ENCODE measurements around the gene POTEG. TPM values are rescaled to one million over a fixed set of nuclear protein-coding genes. Genes with fewer than 3 reads are reported as not detected.
"Not testable (repeated sequence)": the region's sequence is repeated elsewhere in the genome, so short reads cannot be mapped to it uniquely, and the experiment has no call there.

The POTEG gene
- total RNA-seq: not detected in 2 replicates

DNA sequence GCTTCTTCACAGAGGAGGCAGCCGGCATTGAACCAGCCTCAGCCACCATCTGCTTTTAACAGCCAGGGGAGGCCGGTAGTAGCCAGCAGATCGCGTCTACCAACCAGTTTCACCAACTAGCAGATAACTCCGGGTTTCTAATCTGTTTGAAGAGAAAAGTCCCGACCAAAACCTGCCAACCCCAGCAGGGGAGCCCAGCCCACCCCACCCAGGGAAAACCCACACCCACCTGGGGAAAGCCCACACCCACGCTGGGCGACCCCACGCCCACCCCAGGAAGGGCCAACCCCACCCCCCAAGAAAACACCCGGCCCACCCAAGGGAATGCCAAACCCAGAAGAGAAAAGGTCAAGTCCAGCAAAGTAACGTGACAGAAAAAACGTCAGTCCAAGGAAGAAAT is at the start of gene POTEG:
TSS of gene POTEG (minus strand) at position 101 of the 400 bp plus-strand sequence. CDS start at position 49, 52 bp downstream.
- not testable (repeated sequence) for DNase-seq (ENCODE audit: low read depth)

DNA sequence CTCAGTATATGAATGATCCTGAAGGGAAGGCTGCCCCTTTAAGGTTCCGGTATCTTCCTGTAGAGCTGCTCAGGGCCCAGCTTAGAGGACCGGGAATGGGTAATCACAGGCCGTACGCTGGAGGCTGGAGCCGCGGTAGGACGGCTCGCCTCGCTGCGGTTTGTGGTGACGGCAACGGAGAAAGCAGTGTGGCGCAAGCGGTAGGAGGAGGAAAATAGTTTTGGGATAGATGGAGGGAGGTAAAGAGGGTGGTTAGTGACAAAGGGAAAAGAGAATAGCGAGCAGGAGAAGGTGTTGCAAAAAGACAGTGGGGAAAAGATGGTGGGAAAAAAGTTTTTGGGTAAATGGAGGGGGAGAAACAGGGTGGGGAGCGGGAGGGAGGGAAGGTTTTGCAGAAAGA is 48.0 kb upstream of the POTEG start:
- not testable (repeated sequence) for DNase-seq (ENCODE audit: low read depth)

DNA sequence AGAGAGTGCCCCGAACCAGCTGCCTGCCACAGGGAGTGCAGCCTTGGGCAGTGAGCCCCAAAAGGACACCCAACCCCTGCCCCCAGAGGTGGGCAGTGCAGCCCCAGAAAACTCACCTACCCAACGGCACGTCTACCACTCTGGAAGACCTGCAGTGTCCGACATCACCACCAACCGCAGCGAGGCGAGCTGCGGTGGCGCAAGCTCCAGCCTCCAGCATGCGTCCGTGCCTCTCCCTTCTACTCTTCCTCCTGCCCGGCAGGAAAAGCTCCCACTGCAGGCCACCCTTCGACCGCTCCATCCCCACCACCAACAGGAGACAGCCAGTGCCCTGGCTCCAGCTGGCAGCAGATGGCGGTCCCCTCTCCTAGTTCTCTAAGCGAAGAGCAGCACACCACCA is 47.3 kb upstream of the POTEG start:
- not testable (repeated sequence) for DNase-seq (ENCODE audit: low read depth)

DNA sequence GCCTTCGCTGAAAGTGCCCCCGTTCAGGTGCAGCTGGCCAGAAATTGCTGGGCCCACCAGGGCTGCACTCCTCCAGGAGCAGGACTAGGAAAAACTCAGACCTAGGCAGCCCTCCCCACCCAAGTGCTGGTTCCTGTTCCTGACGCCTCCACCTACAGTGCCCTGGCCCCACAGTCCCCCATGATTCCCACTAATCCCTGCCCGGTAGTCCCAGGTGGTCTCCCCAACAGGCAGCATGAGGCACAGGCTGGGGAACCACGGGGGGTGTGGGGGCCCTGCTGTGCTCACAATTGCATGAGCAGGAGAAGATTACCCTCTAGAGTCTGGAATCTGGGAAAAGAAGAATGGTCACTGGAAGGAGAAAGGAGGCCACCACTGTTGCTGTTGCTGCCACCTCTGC is 46.4 kb upstream of the POTEG start:
- DNase-seq (ENCODE audit: low read depth): not testable (repeated sequence)

DNA sequence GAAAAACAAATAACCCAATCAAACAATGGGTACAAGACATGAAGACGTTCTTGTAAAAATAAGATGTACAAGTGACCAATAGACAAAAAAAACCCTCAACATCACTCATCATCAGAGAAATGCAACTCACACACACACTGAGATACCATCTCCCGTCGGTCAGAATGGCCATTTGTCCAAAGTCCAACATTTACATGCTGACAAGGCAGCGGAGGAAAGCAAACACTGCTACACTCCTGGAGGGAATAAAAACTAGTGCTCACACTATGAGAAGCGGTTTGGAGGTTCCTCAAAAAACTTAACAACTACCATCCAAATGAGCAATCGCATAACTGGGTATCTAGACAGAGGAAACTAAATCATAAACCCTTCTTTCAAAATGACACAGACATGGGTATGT is 11.6 kb upstream of the POTEG start:
- DNase-seq (ENCODE audit: low read depth): not testable (repeated sequence)

DNA sequence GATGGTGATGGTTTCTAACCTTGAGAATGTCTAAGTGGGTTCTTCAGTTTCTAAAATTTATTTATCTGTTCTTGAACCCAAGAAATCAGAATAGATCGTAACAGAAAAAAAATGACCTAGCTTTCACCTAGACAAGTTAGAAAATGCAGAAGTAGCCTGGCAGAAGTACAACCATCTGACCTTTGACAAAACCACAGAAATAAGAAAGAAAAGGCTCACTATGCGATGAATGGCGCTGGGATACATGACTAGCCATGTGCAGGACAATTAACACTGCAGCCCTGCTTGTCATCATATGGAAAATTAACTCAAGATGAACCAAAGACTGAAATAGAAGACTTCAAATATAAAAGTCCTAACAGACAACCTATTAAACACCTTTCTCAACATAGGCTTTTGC is 5.7 kb upstream of the POTEG start:
- not testable (repeated sequence) for DNase-seq (ENCODE audit: low read depth)

DNA sequence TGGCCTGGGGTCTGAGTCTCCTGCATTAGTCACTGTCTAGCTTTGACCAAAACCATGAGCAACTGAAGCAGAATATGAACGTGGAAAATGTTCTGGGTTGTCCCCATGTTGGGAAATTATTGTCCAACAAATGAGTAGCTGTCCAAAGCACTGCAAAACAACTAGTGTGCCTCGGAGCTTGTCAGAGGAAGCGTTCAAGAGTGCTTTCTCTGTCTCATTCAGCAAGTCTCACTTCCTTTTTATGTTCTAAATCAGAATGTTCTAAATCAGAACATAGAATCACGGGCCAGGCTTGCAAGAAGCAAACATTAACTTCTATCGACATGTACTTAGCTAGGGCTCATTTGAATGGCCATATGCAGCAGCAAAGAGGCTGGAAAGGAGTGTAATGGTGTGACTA is 5.1 kb upstream of the POTEG start:
- not testable (repeated sequence) for DNase-seq (ENCODE audit: low read depth)

DNA sequence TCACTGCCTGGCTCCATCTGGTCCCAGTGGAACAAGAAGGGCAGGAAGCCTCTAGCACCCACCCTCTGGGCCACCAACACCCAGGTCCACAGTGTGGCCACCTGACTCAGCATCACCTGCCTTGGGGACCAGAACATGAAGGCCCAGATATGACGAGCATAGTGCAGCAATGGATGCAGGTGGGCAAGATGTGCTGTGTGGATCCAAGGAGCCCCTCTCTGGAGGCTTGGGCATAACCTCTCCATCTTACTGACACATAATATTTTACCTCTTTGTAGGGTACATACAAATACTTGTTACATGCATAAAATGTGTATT is 2.9 kb upstream of the POTEG start:
- DNase-seq (ENCODE audit: low read depth): not testable (repeated sequence)

DNA sequence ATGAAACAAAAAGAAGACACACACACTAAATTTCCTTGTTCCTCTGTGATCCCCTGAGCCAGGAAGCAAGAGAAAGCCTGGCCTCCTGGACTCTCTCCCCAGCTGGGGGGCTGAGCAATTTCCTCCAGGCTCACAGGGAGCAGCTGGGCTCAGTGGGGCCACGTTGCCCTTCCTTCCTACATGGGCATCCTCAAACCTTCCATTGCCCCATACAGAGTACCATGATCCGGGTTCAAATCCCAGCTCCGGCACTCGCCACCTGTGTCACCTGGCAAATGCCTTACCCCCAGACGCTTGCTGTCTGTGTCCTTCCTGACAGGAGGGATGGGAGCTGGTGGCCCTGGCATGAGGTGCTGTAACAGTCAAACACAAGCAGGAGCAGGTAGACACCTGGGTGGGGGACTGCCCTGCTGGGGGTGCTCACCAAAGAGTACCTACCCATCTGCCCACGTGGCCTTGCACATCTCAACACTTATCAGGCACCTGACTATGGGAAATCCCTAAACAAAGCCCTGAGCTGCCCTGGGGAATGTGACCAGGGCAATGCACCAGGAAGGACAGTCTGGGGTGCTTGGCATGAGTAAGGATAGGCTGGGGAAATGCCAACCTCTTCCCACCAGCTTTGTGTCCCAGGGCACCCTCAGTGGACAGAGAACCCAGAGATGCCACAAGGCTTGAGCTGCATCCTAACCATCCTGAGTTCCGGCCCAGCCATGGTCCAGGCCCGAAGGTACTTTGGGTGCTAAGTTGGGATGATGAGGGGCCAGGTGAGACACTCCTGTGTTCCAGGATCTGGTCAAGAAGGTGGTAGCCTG is 2.4 kb upstream of the POTEG start:
- not testable (repeated sequence) for DNase-seq (ENCODE audit: low read depth)

DNA sequence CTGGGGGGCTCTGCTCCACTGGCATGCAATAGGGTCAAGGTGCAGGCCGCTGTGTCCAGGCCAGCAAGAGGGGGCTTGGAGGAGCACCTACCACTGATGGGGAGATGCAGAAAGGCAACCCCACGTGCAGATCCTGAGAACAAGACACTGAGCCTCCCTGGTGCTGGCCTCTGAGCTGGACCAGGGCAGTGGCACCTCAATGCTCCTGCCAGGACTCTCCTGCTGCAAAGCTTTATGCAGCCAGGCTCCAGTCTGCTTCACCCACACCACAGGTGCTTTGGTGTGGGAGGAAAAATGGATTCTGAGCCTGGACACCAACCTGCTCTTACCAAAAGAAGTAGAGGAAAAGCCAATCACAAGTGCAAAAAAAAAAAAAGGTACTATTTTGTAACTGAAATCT is 1.7 kb upstream of the POTEG start:
- not testable (repeated sequence) for DNase-seq (ENCODE audit: low read depth)

DNA sequence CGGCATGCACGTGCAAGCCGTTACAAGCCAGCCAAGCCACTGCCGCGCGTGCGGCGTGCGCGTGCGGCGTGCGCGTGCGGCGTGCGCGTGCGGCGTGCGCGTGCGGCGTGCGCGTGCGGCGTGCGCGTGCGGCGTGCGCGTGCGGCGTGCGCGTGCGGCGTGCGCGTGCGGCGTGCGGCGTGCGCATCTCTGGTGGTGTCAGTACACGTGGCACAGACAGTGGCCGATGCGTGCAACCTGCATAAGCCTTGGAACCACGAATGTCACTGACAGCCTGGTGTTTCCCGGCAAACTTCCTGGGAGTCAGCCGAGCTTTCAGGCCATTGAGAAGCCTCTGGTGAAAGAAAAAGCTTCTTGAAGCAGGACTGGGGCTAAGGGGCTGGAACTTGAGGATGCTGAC is 750 bp upstream of the POTEG start:
- DNase-seq (ENCODE audit: low read depth): not testable (repeated sequence)

DNA sequence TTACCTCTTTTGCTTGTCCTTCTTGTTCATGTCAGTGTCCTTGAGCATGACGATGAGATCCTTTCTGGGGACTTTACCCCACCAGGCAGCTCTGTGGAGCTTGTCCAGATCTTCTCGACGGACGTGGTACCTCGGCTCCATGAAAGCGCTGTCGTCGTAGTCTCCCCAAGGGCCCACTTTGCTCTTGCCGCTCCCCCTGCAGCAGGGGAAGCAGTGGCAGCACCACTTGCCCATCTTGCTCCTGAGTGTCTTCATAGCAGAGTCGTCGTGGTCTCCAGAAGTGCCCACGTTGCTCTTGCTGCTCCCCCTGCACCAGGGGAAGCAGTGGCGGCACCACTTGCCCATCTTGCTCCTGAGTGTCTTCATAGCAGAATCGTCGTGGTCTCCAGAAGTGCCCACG is 376 bp downstream of the POTEG start:
- not testable (repeated sequence) for DNase-seq (ENCODE audit: low read depth)

DNA sequence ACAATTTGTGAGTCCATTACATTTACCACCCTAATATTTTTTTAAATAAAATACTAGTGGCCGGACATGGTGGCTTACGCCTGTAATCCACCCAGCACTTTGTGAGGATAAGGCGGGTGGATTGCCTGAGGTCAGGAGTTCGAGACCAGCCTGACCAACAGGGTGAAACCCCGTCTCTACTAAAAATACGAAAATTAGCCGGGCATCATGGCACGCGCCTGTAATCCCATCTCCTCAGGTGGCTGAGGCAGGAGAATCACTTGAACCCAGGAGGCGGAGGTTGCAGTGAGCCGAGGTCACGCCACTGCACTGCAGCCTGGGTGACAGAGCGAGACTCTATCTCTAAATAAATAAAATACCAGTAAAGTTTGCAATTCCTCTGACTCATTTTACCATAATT is 25.6 kb downstream of the POTEG start:
- DNase-seq (ENCODE audit: low read depth): not testable (repeated sequence)

DNA sequence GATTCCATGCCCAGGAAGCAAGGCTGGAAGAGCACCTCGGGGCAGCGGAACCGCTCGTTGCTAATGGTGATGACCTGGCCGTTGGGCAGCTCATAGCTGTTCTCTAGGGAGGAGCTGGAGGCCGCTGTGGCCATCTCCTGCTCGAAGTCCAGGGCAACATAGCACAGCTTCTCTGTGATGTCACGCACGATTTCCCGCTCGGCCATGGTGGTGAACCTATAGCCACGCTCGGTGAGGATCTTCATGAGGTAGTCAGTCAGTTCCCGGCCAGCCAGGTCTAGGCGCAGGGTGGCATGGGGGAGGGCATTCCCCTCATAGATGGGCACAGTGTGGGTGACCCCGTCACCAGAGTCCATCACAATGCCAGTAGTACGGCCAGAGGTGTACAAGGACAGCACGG is 32.0 kb downstream of the POTEG start:
- DNase-seq (ENCODE audit: low read depth): not testable (repeated sequence)

DNA sequence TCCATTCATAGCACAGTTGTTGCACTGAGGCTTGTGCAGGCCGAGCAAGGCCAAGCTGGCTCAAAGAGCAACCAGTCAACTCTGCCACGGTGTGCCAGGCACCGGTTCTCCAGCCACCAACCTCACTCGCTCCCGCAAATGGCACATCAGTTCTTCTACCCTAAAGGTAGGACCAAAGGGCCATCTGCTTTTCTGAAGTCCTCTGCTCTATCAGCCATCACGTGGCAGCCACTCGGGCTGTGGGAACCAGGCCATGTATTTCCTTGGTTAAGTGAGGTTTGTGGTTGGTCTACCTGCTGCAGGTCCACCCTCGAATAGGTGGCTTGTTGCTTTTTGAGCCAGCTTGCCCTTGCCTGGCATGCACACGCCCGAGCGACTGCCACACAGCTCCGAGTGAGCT is 39.4 kb downstream of the POTEG start:
- not testable (repeated sequence) for DNase-seq (ENCODE audit: low read depth)

DNA sequence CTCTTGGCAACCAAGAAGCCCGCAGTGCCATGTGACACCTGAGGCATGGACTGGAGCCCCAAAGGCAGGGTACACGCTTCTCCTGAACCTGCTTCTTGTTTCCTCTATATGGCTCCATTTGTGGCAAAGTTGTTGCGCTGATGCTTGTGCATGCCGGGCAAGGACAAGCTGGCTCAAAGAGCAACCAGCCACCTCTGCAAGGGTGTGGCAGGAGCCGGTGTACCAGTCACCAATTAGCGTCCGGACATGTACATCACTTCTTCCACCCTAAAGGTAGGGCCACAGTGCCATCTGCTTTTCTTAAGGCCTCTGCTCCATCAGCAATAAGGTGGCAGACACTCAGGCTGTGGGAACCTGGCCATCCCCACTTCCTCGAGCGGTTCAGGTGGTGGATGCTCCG is 43.9 kb downstream of the POTEG start:
- DNase-seq (ENCODE audit: low read depth): not testable (repeated sequence)

DNA sequence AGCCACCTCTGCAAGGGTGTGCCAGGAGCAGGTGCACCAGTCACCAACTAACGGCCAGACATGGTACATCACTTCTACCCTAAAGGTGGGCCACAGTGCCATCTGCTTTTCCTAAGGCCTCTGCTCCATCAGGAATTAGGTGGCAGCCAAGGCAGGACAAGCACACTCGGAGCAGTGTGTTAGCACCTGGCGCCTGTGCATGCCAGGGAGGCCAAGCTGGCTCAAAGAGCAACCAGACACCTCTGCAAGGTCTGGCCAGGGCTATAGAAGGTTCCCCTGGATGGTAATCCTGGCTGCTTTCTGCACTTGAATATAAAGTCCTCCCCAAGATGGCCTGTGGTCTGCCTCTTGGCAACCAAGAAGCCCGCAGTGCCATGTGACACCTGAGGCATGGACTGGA is 45.4 kb downstream of the POTEG start:
- DNase-seq (ENCODE audit: low read depth): not testable (repeated sequence)

DNA sequence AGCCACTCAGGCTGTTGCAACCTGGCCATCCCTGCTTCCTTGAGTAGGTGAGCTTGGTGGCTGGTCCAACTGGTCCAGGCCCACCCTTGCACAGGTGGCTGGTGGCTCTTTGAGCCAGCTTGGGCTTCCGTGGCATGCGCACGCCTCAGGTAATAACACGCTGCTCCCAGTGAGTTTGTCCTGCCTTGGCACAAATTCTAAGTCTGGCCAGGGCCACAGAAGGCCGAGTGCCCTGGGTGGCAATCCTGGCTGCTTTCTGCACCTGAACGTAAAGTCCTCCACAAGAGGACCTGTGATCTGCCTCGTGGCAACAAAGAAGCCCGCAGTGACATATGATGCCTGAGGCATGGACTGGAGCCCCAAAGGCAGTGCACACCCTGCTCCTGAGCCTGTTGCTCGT is 47.1 kb downstream of the POTEG start:
- not testable (repeated sequence) for DNase-seq (ENCODE audit: low read depth)

DNA sequence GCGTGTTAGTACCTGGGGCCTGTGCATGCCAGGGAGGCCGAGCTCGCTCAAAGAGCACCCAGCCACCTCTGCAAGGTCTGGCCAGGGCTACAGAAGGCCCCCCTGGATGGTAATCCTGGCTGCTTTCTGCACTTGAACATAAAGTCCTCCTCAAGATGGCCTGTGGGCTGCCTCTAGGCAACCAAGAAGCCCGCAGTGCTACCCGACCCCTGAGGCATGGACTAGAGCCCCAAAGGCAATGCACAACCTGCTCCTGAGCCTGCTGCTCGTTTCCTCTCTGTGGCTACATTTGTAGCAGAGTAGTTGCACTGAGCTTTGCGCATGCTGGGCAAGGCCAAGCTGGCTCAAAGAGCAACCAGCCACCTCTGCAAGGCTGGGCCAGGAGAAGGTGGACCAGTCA is 47.8 kb downstream of the POTEG start:
- not testable (repeated sequence) for DNase-seq (ENCODE audit: low read depth)

DNA sequence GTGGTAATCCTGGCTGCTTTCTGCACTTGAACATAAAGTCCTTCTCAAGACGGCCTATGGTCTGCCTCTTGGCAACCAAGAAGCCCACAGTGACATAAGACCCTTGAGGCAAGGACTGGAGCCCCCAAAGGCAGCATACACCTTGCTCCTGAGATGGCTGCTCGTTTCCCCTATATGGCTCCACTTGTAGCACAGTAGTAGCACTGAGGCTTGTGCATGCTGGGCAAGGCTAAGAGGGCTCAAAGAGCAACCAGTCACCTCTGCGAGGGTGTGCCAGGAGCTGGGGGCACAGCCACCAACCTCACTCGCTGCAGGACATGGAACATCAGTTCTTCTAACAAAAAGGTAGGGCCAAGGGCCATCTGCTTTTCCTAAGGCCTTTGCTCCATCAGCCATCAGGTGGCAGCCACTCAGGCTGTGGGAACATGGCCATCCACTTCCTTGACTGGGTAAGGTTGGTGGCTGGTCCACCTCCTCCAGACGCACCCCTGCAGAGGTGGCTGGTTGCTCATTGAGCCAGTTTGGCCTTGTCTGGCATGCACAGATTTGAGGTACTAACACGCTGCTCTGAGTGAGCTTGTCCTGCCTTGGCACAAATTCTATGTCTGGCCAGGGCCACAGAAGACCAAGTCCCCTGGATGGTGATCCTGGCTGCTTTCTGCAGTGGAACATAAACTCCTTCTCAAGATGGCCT is 49.9 kb downstream of the POTEG start:
- DNase-seq (ENCODE audit: low read depth): not testable (repeated sequence)

DNA sequence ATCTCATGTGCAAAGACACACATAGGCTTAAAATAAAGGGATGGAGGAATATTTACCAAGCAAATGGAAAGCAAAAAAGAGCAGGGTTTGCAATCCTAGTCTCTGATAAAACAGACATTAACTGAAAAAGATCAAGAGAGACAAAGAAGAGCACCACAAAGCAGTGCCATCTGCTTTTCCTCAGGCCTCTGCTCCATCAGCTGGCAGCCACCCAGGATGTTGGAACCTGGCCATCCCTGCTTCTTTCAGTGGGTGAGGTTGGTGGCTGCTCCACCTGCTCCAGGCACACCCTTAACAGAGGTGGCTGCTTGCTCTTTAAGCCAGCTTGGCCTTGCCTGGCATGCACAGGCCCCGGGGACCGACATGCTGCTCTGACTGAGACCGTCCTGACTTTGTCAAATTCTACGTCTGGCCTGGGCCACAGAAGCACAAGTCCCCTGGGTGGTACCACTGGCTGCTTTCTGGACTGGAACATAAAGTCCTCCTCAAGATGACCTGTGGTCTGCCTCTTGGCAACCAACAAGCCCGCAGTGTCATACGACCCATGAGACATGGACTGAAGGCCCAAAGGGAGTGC is 51.0 kb downstream of the POTEG start:
- DNase-seq (ENCODE audit: low read depth): not testable (repeated sequence)

DNA sequence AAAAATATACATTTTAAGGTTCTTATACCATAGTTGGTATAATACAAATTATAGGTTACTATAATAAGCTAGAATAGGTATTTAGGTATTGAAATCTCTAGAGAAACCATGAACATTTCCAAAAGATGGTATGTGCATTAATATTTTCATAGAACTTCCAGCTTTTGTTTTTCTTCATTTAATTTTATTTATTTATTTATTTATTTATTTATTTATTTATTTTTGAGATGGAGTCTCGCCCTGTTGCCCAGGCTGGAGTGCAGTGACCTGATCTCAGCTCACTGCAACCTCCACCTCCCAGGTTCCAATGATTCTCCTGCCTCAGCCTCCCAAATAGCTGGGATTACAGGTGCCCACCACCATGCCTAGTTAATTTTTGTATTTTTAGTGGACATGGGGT is 54.0 kb downstream of the POTEG start:
- not testable (repeated sequence) for DNase-seq (ENCODE audit: low read depth)

DNA sequence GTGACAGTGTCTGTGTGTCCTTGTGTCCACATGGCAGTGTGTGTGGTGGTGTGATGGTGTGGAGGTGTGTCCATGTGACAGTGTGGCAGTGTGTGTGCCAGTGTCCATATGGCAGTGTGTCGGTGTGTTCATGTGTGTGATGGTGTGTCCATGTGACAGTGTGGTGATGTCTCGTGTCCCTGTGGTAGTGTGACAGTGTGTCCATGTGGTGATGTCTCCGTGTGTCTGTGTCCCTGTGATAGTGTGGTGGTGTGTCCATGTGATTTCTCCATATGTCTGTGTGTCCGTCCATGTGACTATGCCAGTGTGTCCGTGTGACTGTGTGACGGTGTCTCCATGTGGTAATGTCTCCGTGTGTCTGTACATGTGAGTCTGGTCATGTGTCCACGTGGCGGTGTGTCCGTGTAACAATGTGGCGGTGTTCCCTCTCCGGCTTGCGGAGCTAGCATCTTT is 59.7 kb downstream of the POTEG start:
- not testable (repeated sequence) for DNase-seq (ENCODE audit: low read depth)

Measured in renal cortical epithelial cell (primary cell).